Spleen (tissue), 7 donors: ENCODE measurements around the gene LST1.

Experiments
- POLR2AphosphoS5 ChIP-seq, 3 donors: sonication (generic); formaldehyde crosslinking; IDR thresholded peaks; one replicate each; pipeline ENCODE4 v1.5.1; 2017; ENCODE audit warnings: antibody characterized with exemption in 3 of 3
- TF ChIP-seq, protein P1 (sequence below), 11 experiments: fragments of 200-600 bp in 7 of 11; fragments of 450-650 bp in 4 of 11; sonication (generic) in 4 of 11; IDR thresholded peaks in 8 of 11; conservative IDR thresholded peaks in 3 of 11; 1 replicate in 7 of 11; 2 replicates in 4 of 11; pipeline versions ENCODE4 v1.4.0 to v1.8.0; 2016 to 2021; ENCODE audit warnings: antibody characterized with exemption in 11 of 11, inconsistent platforms in 4 of 11, mild to moderate bottlenecking in 1 of 11
- donor health status: DM: no; HTN: no; CAD: no; lungs with moderate emphysema.
- donor health status: DM: no; HTN: no; CAD: no.
- donor health status: DM: no; HTN: no; CAD: no.

DNA sequence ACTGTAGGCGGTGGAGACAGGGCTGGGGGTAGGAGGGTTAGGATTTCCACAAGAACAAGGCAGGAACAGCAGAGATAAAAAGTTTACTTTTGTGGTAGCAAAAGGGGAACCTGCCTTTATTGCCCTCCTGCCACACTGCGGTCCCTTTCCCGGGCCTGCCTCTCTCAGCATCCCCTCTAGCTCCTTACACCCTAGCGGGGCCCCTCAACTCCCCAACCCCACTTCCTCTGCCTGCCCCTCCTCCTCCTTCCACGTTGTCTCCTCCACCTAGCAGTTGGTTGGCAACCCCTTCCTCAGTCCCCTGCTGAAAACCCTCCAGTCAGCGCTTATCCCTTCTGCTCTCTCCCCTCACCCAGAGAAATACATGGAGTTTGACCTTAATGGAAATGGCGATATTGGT lies 29.7 kb downstream of the LST1 start:
- TF ChIP-seq, protein P1, sequence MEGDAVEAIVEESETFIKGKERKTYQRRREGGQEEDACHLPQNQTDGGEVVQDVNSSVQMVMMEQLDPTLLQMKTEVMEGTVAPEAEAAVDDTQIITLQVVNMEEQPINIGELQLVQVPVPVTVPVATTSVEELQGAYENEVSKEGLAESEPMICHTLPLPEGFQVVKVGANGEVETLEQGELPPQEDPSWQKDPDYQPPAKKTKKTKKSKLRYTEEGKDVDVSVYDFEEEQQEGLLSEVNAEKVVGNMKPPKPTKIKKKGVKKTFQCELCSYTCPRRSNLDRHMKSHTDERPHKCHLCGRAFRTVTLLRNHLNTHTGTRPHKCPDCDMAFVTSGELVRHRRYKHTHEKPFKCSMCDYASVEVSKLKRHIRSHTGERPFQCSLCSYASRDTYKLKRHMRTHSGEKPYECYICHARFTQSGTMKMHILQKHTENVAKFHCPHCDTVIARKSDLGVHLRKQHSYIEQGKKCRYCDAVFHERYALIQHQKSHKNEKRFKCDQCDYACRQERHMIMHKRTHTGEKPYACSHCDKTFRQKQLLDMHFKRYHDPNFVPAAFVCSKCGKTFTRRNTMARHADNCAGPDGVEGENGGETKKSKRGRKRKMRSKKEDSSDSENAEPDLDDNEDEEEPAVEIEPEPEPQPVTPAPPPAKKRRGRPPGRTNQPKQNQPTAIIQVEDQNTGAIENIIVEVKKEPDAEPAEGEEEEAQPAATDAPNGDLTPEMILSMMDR (IDR thresholded peaks at IDR 0.05 in 8 of 11, conservative IDR thresholded peaks at IDR 0.05 in 3 of 11), result no peak
- TF ChIP-seq POLR2AphosphoS5 (IDR thresholded peaks at IDR 0.05), result peak in 1 of 3 donors; percentile 48
